A172 (cell line): Measurements from ENCODE around the gene MTMR11. TPM values are rescaled to one million over a fixed set of nuclear protein-coding genes. Genes with fewer than 3 reads are reported as not detected.
"Not testable (repeated sequence)": the region's sequence is repeated elsewhere in the genome, so short reads cannot be mapped to it uniquely, and the experiment has no call there.

Experiments used
- DNase-seq: peaks from one replicate; pipeline ENCODE4 v3.0.0-alpha.2; 2015; ENCODE audit warnings: low spot score
- total RNA-seq: library from RNA; depleted of rRNA; stranded (reverse); fragments of >200 nt; shearing (Covaris generic); gene quantifications from 2 replicates; pipeline ENCODE4 v1.2.3, GENCODE V29; 2014; rRNA removed

MTMR11 gene
- 7.2 and 9.0 TPM in 2 replicates for total RNA-seq

GRCh38 chr1:149936170-149936991 is at the start of gene MTMR11:
Gene MTMR11 (minus strand): TSS chr1:149936879. CDS start chr1:149936647, 232 bp downstream.
- DNase-seq: peak; percentile 60

- no peak for DNase-seq
These were observed 43.4 kb upstream of the MTMR11 start for GRCh38 chr1:149979972-149980540.

GRCh38 chr1:149979245-149979971 is 42.7 kb upstream of the MTMR11 start:
- no peak for DNase-seq

GRCh38 chr1:149978547-149979023 is 41.9 kb upstream of the MTMR11 start:
- no peak for DNase-seq

- no peak for DNase-seq
These were observed 40.7 kb upstream of the MTMR11 start for GRCh38 chr1:149977345-149977744.

GRCh38 chr1:149972547-149972946 is 35.9 kb upstream of the MTMR11 start:
- no peak for DNase-seq

GRCh38 chr1:149967646-149968045 is 31.0 kb upstream of the MTMR11 start:
- DNase-seq: no peak

GRCh38 chr1:149967041-149967440 is 30.4 kb upstream of the MTMR11 start:
- no peak for DNase-seq

- DNase-seq: no peak
These were observed 29.7 kb upstream of the MTMR11 start for GRCh38 chr1:149966405-149966804.

- DNase-seq: no peak
These were observed 28.8 kb upstream of the MTMR11 start for GRCh38 chr1:149965440-149965839.

GRCh38 chr1:149963358-149963757 is 26.7 kb upstream of the MTMR11 start:
- DNase-seq: no peak

- no peak for DNase-seq
These were observed 26.1 kb upstream of the MTMR11 start for GRCh38 chr1:149962736-149963135.

GRCh38 chr1:149962039-149962647 is 25.5 kb upstream of the MTMR11 start:
- peak; percentile 76 for DNase-seq

- DNase-seq: not testable (repeated sequence)
These were observed 20.9 kb upstream of the MTMR11 start for GRCh38 chr1:149957548-149957947.

GRCh38 chr1:149949911-149950310 is 13.2 kb upstream of the MTMR11 start:
- DNase-seq: no peak

GRCh38 chr1:149945206-149945605 is 8.5 kb upstream of the MTMR11 start:
- no peak for DNase-seq

- no peak for DNase-seq
These were observed 6.2 kb upstream of the MTMR11 start for GRCh38 chr1:149942885-149943284.

- no peak for DNase-seq
These were observed 5.5 kb upstream of the MTMR11 start for GRCh38 chr1:149942207-149942606.

GRCh38 chr1:149940427-149940826 is 3.7 kb upstream of the MTMR11 start:
- no peak for DNase-seq

- not testable (repeated sequence) for DNase-seq
These were observed 2.0 kb upstream of the MTMR11 start for GRCh38 chr1:149938668-149939003.

GRCh38 chr1:149937759-149938158 is 1.1 kb upstream of the MTMR11 start:
- DNase-seq: no peak
